HG02970 (cell line): ENCODE measurements around the gene CCND3.

ENCODE experiments used
- ATAC-seq: cut with Tn5 transposase; IDR thresholded peaks from one replicate; pipeline ENCODE4 v1.9.1; 2021; ENCODE audit warnings: mild to moderate bottlenecking, moderate library complexity, moderate number of reproducible peaks; ENCODE audit not compliant: unreplicated experiment, low FRiP score

CCND3 gene

GRCh38 chr6:41941280-41942066, at the start of gene CCND3:
Gene CCND3, minus strand, starts transcription at chr6:41941808. Its CDS starts 159 bp downstream, at chr6:41941649.
- ATAC-seq = peak; percentile 92

GRCh38 chr6:41986339-41986738, 44.7 kb upstream of the CCND3 start:
- ATAC-seq = no peak

GRCh38 chr6:41984623-41985022, 43.0 kb upstream of the CCND3 start:
- ATAC-seq = no peak

GRCh38 chr6:41976794-41977484, 35.3 kb upstream of the CCND3 start:
- ATAC-seq = no peak

- no peak for ATAC-seq
These were observed 33.7 kb upstream of the CCND3 start for GRCh38 chr6:41975276-41975675.

GRCh38 chr6:41974281-41974825, 32.7 kb upstream of the CCND3 start:
- ATAC-seq = no peak

GRCh38 chr6:41972826-41973225, 31.2 kb upstream of the CCND3 start:
- no peak for ATAC-seq

GRCh38 chr6:41970436-41970846, 28.8 kb upstream of the CCND3 start:
- ATAC-seq = no peak

- no peak for ATAC-seq
These were observed 26.0 kb upstream of the CCND3 start for GRCh38 chr6:41967312-41968287.

GRCh38 chr6:41966961-41967311, 25.3 kb upstream of the CCND3 start:
- no peak for ATAC-seq

- no peak for ATAC-seq
These were observed 24.8 kb upstream of the CCND3 start for GRCh38 chr6:41966214-41966920.

GRCh38 chr6:41965429-41966213, 24.0 kb upstream of the CCND3 start:
- no peak for ATAC-seq

- no peak for ATAC-seq
These were observed 22.7 kb upstream of the CCND3 start for GRCh38 chr6:41964201-41964887.

- ATAC-seq = no peak
These were observed 21.8 kb upstream of the CCND3 start for GRCh38 chr6:41963371-41963770.

- ATAC-seq = no peak
These were observed 18.4 kb upstream of the CCND3 start for GRCh38 chr6:41960028-41960427.

- ATAC-seq = no peak
These were observed 16.6 kb upstream of the CCND3 start for GRCh38 chr6:41958022-41958856.

GRCh38 chr6:41957117-41957516, 15.5 kb upstream of the CCND3 start:
- ATAC-seq = no peak

- no peak for ATAC-seq
These were observed 13.8 kb upstream of the CCND3 start for GRCh38 chr6:41955412-41955811.
